HepG2 (cell line): ENCODE data around the gene SLC19A1. TPM values are rescaled to one million over a fixed set of nuclear protein-coding genes. Genes with fewer than 3 reads are reported as not detected.

Source experiments
- ADNP ChIP-seq: sonication (generic); formaldehyde crosslinking; IDR thresholded peaks from 2 replicates; pipeline ENCODE4 v1.4.0; 2020; ENCODE audit warnings: missing genetic modification reagents
- EZH2 ChIP-seq: conservative IDR thresholded peaks from 2 replicates; pipeline ENCODE4 v1.6.1; 2012; ENCODE audit warnings: mild to moderate bottlenecking, low read depth, low read length, moderate library complexity
- FOXA3 ChIP-seq: IDR thresholded peaks from 2 replicates; pipeline ENCODE4 v1.6.1; 2016; ENCODE audit warnings: missing genetic modification reagents, missing compliant biosample characterization
- GPN1 ChIP-seq: sonication (generic); formaldehyde crosslinking; IDR thresholded peaks from 2 replicates; pipeline ENCODE4 v1.5.1; 2020; ENCODE audit warnings: missing genetic modification reagents, borderline replicate concordance
- KAT7 ChIP-seq: IDR thresholded peaks from 2 replicates; pipeline ENCODE4 v1.6.1; 2018; ENCODE audit warnings: borderline replicate concordance, missing compliant biosample characterization
- MAFG ChIP-seq: sonication (generic); formaldehyde crosslinking; IDR thresholded peaks from 2 replicates; pipeline ENCODE4 v1.5.1; 2020; ENCODE audit warnings: mild to moderate bottlenecking, missing genetic modification reagents
- PCBP1 ChIP-seq: fragments of 200-400 bp; formaldehyde crosslinking; IDR thresholded peaks from 2 replicates; pipeline ENCODE4 v1.6.1; 2017; ENCODE audit warnings: mild to moderate bottlenecking, low read depth, low read length, borderline replicate concordance
- RCOR2 ChIP-seq: IDR thresholded peaks from 2 replicates; pipeline ENCODE4 v1.6.1; 2016; ENCODE audit warnings: missing biosample characterization, missing genetic modification reagents
- SMAD1 ChIP-seq: sonication (generic); formaldehyde crosslinking; IDR thresholded peaks from 2 replicates; pipeline ENCODE4 v1.4.0; 2020; ENCODE audit warnings: missing genetic modification reagents, low read depth, mild to moderate bottlenecking, borderline replicate concordance
- TCF7 ChIP-seq: sonication (generic); IDR thresholded peaks from 2 replicates; pipeline ENCODE4 v1.6.1; 2016; ENCODE audit warnings: antibody characterized with exemption, low read depth
- ZKSCAN1 ChIP-seq: fragments of 150-350 bp; IDR thresholded peaks from 2 replicates; pipeline ENCODE4 v1.6.1; 2014; ENCODE audit warnings: low read length
- ZNF101 ChIP-seq: sonication (generic); formaldehyde crosslinking; IDR thresholded peaks from 2 replicates; pipeline ENCODE4 v1.4.0; 2020; ENCODE audit warnings: mild to moderate bottlenecking, low read depth, missing genetic modification reagents, borderline replicate concordance
- ZNF207 ChIP-seq: fragments of 450-650 bp; IDR thresholded peaks from 2 replicates; pipeline ENCODE4 v1.6.1; 2016; ENCODE audit warnings: antibody characterized with exemption, borderline replicate concordance
- ZNF33A ChIP-seq: sonication (generic); formaldehyde crosslinking; IDR thresholded peaks from 2 replicates; pipeline ENCODE4 v1.5.1; 2020; ENCODE audit warnings: missing genetic modification reagents, mild to moderate bottlenecking, moderate library complexity, borderline replicate concordance
- ZNF382 ChIP-seq: sonication (generic); formaldehyde crosslinking; IDR thresholded peaks from 2 replicates; pipeline ENCODE4 v1.5.0; 2020; ENCODE audit warnings: missing genetic modification reagents, mild to moderate bottlenecking, borderline replicate concordance
- ZNF567 ChIP-seq: sonication (generic); formaldehyde crosslinking; IDR thresholded peaks from 2 replicates; pipeline ENCODE4 v1.8.1; 2023; ENCODE audit warnings: mild to moderate bottlenecking, missing genetic modification reagents, borderline replicate concordance
- ZNF598 ChIP-seq: sonication (generic); formaldehyde crosslinking; IDR thresholded peaks from 2 replicates; pipeline ENCODE4 v1.5.1; 2020; ENCODE audit warnings: mild to moderate bottlenecking, missing genetic modification reagents, borderline replicate concordance
- ZNF746 ChIP-seq: sonication (generic); formaldehyde crosslinking; IDR thresholded peaks from 2 replicates; pipeline ENCODE4 v1.8.0; 2022; ENCODE audit warnings: mild to moderate bottlenecking, missing genetic modification reagents
- polyA plus RNA-seq, 8 experiments: library from polyadenylated mRNA; depleted of rRNA in 3 of 8; stranded (reverse) in 7 of 8; unstranded in 1 of 8; fragments of >200 nt; fragmentation: Illumina TruSeq in 4 of 8; extraction: Trizol in 4 of 8; gene quantifications; 2 replicates each; pipeline versions ENCODE4 v1.2.1 to v1.2.3, GENCODE V29; 2011 to 2016; ENCODE audit warnings: low read depth in 4 of 8, missing spikeins in 1 of 8, mixed read lengths in 1 of 8; ENCODE audit not compliant: insufficient read depth in 1 of 8
- total RNA-seq, 5 experiments: library from RNA; depleted of rRNA; stranded (reverse); fragments of >200 nt; fragmentation: Illumina TruSeq; extraction: Trizol; gene quantifications; 2 replicates each; pipeline ENCODE4 v1.2.3, GENCODE V29; 2016; ENCODE audit warnings: low read depth in 1 of 5
- TF ChIP-seq, protein P1 (sequence below): sonication (generic); formaldehyde crosslinking; IDR thresholded peaks from 2 replicates; pipeline ENCODE4 v1.8.0; 2022; ENCODE audit warnings: missing genetic modification reagents, low read depth, mild to moderate bottlenecking, borderline replicate concordance
- TF ChIP-seq, protein P2 (sequence below): sonication (generic); formaldehyde crosslinking; IDR thresholded peaks from 2 replicates; pipeline ENCODE4 v1.4.0; 2020; ENCODE audit warnings: mild to moderate bottlenecking, missing genetic modification reagents, borderline replicate concordance
- TF ChIP-seq, protein P3 (sequence below): sonication (generic); formaldehyde crosslinking; IDR thresholded peaks from 2 replicates; pipeline ENCODE4 v1.9.0; 2021; ENCODE audit warnings: missing genetic modification reagents, mild to moderate bottlenecking, borderline replicate concordance
- TF ChIP-seq, protein P4 (sequence below): sonication (generic); formaldehyde crosslinking; IDR thresholded peaks from 2 replicates; pipeline ENCODE4 v1.8.1; 2023; ENCODE audit warnings: mild to moderate bottlenecking, missing genetic modification reagents, borderline replicate concordance
- TF ChIP-seq, protein P5 (sequence below): sonication (generic); formaldehyde crosslinking; IDR thresholded peaks from 2 replicates; pipeline ENCODE4 v1.9.0; 2021; ENCODE audit warnings: missing genetic modification reagents, borderline replicate concordance

SLC19A1 gene
- total and polyA plus RNA-seq, 2 of the 13 experiments (the other 11 are each of a cell fraction or from before 2014, with no cell fraction given): 21.8 to 23.0 TPM

DNA sequence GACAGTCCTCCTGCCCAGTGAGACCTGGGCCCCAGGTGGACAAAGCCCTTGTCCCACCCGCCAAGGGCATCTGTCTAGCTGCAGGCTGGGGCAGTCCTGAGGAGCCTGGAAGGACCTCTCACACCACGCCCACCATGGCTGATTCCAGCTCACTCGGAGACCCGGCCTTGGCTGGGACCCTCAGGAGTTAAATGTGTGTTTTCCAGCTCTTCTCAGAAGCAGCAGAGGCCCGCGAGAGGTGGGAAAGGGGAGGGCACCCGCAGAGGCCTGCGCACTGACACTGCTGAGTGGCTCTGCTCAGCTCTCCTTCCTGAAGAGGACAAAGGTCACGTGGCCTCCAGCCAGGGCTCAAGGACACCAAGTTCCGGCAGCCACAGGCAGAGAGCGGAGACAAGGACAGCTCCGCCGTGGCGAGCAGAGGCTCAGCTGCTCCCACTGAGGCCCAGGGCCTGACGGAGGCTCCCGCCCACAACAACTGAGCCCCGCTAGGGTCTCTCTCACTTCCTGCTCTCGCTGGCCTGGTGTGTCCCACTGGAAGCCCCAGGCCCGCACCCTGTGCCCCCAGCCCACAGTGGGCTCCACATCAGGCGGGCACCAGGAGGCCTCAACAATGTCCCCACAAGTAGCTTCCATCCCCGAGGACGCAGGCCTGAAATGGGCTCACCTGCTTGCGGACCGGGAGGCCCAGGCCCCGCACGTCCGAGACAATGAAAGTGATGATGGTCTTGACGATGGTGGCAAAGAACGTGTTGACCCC is 16.9 kb downstream of the SLC19A1 start (continued):
- TF ChIP-seq, protein P1, sequence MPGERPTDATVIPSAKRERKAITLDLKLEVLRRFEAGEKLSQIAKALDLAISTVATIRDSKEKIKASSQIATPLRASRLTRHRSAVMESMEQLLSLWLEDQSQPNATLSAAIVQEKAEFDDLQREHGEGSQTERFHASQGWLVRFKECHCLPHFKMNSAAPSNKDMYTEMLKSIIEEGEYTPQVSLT (CRISPR knock-in tag): no peak
- TF ChIP-seq, protein P2, sequence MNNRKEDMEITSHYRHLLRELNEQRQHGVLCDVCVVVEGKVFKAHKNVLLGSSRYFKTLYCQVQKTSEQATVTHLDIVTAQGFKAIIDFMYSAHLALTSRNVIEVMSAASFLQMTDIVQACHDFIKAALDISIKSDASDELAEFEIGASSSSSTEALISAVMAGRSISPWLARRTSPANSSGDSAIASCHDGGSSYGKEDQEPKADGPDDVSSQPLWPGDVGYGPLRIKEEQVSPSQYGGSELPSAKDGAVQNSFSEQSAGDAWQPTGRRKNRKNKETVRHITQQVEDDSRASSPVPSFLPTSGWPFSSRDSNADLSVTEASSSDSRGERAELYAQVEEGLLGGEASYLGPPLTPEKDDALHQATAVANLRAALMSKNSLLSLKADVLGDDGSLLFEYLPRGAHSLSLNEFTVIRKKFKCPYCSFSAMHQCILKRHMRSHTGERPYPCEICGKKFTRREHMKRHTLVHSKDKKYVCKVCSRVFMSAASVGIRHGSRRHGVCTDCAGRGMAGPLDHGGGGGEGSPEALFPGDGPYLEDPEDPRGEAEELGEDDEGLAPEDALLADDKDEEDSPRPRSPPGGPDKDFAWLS (CRISPR knock-in tag): no peak
- TF ChIP-seq MAFG (CRISPR knock-in tag): no peak
- TF ChIP-seq KAT7 (CRISPR knock-in tag): no peak
- no peak for TF ChIP-seq ZNF33A
- 0 out of 2 replicates have a peak, but pooled peaks have one; percentile 28 for TF ChIP-seq RCOR2 (CRISPR knock-in tag)
- no peak for TF ChIP-seq SMAD1 (CRISPR knock-in tag)
- TF ChIP-seq EZH2: no peak
- TF ChIP-seq GPN1 (CRISPR knock-in tag): no peak
- TF ChIP-seq, protein P3, sequence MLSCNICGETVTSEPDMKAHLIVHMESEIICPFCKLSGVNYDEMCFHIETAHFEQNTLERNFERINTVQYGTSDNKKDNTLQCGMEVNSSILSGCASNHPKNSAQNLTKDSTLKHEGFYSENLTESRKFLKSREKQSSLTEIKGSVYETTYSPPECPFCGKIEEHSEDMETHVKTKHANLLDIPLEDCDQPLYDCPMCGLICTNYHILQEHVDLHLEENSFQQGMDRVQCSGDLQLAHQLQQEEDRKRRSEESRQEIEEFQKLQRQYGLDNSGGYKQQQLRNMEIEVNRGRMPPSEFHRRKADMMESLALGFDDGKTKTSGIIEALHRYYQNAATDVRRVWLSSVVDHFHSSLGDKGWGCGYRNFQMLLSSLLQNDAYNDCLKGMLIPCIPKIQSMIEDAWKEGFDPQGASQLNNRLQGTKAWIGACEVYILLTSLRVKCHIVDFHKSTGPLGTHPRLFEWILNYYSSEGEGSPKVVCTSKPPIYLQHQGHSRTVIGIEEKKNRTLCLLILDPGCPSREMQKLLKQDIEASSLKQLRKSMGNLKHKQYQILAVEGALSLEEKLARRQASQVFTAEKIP (CRISPR knock-in tag): no peak
- TF ChIP-seq ZNF207: no peak
- TF ChIP-seq ZNF382: no peak
- peak; percentile 37 for TF ChIP-seq ZNF746 (CRISPR knock-in tag)
- no peak for TF ChIP-seq ZNF567 (CRISPR knock-in tag)
- TF ChIP-seq ZKSCAN1: no peak
- no peak for TF ChIP-seq TCF7
- TF ChIP-seq, protein P4, sequence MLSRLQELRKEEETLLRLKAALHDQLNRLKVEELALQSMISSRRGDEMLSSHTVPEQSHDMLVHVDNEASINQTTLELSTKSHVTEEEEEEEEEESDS (CRISPR knock-in tag): no peak
- no peak; the same call in 1 of the 2 replicates for TF ChIP-seq ZNF598 (CRISPR knock-in tag)
- peak; percentile 42; the same call in 1 of the 2 replicates for TF ChIP-seq FOXA3 (CRISPR knock-in tag)
- no peak for TF ChIP-seq PCBP1
- TF ChIP-seq, protein P5, sequence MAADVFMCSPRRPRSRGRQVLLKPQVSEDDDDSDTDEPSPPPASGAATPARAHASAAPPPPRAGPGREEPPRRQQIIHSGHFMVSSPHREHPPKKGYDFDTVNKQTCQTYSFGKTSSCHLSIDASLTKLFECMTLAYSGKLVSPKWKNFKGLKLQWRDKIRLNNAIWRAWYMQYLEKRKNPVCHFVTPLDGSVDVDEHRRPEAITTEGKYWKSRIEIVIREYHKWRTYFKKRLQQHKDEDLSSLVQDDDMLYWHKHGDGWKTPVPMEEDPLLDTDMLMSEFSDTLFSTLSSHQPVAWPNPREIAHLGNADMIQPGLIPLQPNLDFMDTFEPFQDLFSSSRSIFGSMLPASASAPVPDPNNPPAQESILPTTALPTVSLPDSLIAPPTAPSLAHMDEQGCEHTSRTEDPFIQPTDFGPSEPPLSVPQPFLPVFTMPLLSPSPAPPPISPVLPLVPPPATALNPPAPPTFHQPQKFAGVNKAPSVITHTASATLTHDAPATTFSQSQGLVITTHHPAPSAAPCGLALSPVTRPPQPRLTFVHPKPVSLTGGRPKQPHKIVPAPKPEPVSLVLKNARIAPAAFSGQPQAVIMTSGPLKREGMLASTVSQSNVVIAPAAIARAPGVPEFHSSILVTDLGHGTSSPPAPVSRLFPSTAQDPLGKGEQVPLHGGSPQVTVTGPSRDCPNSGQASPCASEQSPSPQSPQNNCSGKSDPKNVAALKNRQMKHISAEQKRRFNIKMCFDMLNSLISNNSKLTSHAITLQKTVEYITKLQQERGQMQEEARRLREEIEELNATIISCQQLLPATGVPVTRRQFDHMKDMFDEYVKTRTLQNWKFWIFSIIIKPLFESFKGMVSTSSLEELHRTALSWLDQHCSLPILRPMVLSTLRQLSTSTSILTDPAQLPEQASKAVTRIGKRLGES (CRISPR knock-in tag): no peak
- TF ChIP-seq ZNF101 (CRISPR knock-in tag): no peak
- TF ChIP-seq ADNP (CRISPR knock-in tag): no peak
